Retina (tissue), 1 donor: ENCODE measurements around the gene MFSD8.
"Not testable (repeated sequence)": the region's sequence is repeated elsewhere in the genome, so short reads cannot be mapped to it uniquely, and the experiment has no call there.

ENCODE experiments used
- DNase-seq: peaks from one replicate; pipeline ENCODE4 v3.0.0-alpha.2; 2016

Gene MFSD8

GRCh38 chr4:127965062-127965802, at the start of gene MFSD8, which contains the start of gene ABHD18:
Gene MFSD8, minus strand, starts transcription at chr4:127965173. Its CDS starts 40 bp downstream, at chr4:127965133.
Gene ABHD18, plus strand, starts transcription at chr4:127965406. Its CDS starts 17,550 bp downstream, at chr4:127982956.
- DNase-seq: peak; percentile 95

GRCh38 chr4:128009428-128009827, 44.5 kb upstream of the MFSD8 start:
- DNase-seq: no peak

GRCh38 chr4:128006592-128006991, 41.6 kb upstream of the MFSD8 start:
- no peak for DNase-seq

- no peak for DNase-seq
Observed at GRCh38 chr4:127997534-127998388, 32.8 kb upstream of the MFSD8 start.

- DNase-seq: not testable (repeated sequence)
Observed at GRCh38 chr4:127996521-127996920, 31.5 kb upstream of the MFSD8 start.

- DNase-seq: no peak
Observed at GRCh38 chr4:127995776-127996175, 30.8 kb upstream of the MFSD8 start.

GRCh38 chr4:127993151-127993550, 28.2 kb upstream of the MFSD8 start:
- DNase-seq: no peak

- DNase-seq: no peak
Observed at GRCh38 chr4:127988638-127989037, 23.7 kb upstream of the MFSD8 start.

- DNase-seq: no peak
Observed at GRCh38 chr4:127985989-127986388, 21.0 kb upstream of the MFSD8 start.

- no peak for DNase-seq
Observed at GRCh38 chr4:127982445-127982844, 17.5 kb upstream of the MFSD8 start.

- no peak for DNase-seq
Observed at GRCh38 chr4:127978930-127979329, 14.0 kb upstream of the MFSD8 start.

- no peak for DNase-seq
Observed at GRCh38 chr4:127975121-127975770, 10.3 kb upstream of the MFSD8 start.

- not testable (repeated sequence) for DNase-seq
Observed at GRCh38 chr4:127970925-127971324, 6.0 kb upstream of the MFSD8 start.

GRCh38 chr4:127968586-127968985, 3.6 kb upstream of the MFSD8 start:
- no peak for DNase-seq

GRCh38 chr4:127967141-127967775, 2.3 kb upstream of the MFSD8 start:
- no peak for DNase-seq

GRCh38 chr4:127965803-127966175, 816 bp upstream of the MFSD8 start:
- no peak for DNase-seq

GRCh38 chr4:127964426-127965061, 429 bp downstream of the MFSD8 start:
- DNase-seq: peak; percentile 93

- peak; percentile 10 for DNase-seq
Observed at GRCh38 chr4:127963633-127964398, 1.2 kb downstream of the MFSD8 start.

GRCh38 chr4:127959794-127960193, 5.2 kb downstream of the MFSD8 start:
- DNase-seq: no peak

GRCh38 chr4:127957105-127957504, 7.9 kb downstream of the MFSD8 start:
- no peak for DNase-seq

GRCh38 chr4:127936974-127937373, 28.0 kb downstream of the MFSD8 start:
- no peak for DNase-seq

GRCh38 chr4:127931836-127932235, 33.1 kb downstream of the MFSD8 start:
- not testable (repeated sequence) for DNase-seq
